ENCODE measurements around the gene RNF41.

RNF41 gene

DNA sequence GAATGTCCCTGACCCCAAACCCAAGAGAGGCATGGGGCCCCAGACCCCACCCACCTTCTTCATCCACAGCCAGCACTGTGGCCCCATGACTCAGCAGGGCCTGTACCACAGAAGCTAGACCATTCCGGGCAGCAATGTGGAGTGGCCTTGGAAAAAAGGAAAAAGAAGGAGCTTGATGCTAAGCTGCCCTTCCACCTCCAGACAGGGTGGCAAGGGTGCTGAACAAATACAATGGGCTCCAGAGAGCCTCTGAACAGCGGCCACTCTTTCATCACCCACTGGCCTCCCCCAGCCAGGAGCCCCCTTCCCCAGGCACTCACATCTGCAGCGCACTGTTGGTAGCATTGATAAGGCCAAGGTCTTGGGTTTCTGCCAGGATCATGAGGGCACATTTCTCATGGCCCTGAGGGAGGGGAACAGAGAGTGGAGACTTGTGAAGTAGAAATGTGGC, 22.0 kb upstream of the RNF41 start:
- DNase-seq (ENCODE audit: low spot score) = no peak

DNA sequence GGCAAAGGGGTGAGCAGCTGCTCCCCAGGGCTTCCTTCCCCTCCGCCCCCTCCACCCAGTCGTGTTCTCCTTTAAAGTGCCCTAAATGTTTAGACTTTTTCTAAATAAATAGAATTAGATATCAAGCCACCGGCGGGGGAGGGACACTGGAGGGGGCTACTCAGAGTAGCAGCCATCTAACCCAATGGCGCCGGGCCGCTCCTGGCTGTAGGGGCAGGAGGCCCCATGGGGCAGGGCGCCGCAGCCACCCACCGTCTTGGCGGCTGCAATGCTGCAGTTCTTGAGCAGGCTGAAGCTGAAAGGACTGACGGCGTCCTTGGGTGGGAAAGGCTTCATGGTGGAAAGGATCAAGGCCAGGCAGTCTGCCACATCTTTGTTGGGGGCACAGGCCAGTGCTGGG, 21.3 kb upstream of the RNF41 start:
- DNase-seq (ENCODE audit: low spot score) = no peak

DNA sequence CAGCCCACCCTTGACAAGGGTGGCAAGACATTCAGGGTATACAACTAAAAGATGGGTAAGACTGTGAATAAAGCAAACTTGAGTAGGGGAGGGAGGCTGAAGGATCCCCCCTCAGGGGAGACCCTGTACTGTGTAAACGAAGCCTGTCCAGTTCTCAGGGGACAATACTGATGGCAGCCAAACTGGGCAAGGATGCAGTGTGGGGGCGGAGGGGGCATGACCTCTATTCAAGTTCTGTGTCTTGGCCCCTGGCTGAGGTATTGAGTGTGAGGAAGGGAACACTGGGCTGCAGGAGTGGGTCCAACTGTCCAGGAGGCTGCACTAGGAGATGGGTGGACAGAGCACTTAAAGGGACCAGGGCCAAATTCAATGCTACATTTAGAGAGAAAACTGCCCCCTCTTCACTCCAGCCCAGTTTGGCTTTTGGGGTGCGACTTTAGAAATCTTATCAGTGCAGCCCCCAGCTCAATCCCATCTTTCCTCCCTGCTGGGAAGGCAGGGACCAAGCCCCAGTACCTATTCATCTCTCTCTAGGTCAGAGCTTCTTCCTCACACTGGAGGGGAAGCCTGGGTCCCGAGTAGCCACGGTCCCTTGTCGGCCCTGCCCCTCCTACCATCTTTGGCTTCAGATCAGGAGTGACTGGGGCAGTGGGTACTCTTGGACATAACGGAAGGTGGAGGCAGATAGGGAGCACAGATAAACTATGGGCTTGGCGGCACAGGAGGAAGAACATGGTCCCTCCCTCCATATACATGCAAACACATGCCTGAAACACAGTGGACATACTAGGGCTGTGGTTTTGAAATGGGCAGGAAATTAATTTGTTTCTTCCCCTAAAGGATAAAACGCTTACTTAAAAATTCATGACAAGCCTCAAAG, 19.9 kb upstream of the RNF41 start:
- DNase-seq (ENCODE audit: low spot score) = no peak

DNA sequence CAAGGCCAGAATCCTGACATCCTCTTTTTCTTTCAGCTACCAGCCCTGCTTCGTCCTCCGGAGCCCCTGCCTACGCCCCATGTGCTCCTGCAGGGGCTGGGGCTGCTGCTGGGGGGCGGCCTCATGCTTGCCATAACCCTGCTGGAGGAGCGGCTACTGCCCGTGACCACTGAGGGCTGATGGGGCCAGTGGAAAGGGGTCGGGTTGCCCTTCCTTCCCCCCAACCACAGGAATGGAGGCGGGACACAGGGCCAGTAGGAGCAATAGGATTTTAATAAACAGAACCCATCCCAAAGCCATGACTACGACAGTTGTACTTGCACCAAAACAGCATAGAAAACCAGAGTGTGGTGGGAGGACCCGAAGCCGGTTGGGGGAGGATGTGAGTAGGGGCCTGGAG, 15.8 kb upstream of the RNF41 start:
- DNase-seq (ENCODE audit: low spot score) = no peak

DNA sequence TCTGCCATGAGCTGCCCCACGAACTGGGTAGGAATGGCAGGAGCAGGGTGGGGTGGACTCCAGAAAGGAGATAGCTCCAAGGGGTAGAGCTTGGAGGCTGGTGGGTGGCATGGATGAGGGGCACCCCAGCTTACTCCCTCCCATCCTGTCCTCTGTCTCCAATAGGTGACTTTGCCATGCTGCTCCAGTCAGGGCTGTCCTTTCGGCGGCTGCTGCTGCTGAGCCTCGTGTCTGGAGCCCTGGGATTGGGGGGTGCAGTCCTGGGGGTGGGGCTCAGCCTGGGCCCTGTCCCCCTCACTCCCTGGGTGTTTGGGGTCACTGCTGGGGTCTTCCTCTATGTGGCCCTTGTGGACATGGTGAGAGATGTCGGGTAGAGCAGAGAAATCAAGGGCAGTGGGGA, 15.3 kb upstream of the RNF41 start:
- DNase-seq (ENCODE audit: low spot score) = no peak

- DNase-seq (ENCODE audit: low spot score) = no peak
These were observed 14.4 kb upstream of the RNF41 start for GRCh38 chr12:56236091-56236490.

GRCh38 chr12:56234746-56235436, 13.2 kb upstream of the RNF41 start:
- no peak for DNase-seq (ENCODE audit: low spot score)

DNA sequence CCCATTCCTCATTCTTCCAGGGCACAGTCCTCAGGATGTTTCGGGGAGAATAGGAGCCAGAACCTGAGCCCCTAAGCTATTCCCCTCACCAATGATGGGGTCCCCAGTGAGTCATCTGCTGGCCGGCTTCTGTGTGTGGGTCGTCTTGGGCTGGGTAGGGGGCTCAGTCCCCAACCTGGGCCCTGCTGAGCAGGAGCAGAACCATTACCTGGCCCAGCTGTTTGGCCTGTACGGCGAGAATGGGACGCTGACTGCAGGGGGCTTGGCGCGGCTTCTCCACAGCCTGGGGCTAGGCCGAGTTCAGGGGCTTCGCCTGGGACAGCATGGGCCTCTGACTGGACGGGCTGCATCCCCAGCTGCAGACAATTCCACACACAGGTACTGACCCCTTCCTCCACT, 9.5 kb upstream of the RNF41 start:
- no peak for DNase-seq (ENCODE audit: low spot score)

DNA sequence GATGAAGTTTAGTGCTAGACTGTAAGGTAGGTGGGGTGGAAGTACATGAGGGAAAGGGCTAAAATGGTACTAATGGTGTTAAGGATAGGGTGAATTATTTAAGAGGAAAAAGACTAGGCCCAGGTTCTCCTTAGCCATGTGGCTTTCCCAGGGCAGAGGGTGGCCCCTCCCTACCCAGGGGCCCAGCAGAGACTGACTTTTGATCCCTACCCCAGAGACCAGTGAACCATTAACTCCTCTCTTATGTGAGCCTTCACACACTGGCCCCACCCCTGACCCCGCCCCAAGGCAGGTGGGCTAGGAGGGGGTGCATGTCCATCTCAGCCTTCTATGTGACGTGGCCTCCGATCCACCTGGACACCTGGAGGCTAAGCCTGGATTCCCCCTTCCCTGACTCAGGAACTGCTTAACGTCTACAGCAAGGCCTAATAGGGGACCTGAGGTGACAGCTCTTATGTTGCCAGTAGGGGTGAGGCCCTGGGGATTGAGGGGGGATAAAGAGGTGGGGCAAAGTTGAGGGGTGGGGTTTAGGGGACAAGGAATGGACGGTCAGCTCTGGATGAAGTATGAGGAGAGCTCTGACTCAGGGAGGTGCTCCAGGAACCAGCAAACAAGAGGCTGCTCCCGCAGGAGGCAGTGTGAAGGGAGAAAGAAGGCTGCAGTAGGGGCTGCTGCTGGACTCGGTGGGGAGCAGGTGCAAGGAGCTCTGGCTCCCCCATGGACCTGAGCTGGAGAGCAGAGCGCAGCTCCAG, 8.9 kb upstream of the RNF41 start:
- peak; percentile 72 for DNase-seq (ENCODE audit: low spot score)

GRCh38 chr12:56229916-56230431, 8.3 kb upstream of the RNF41 start, which contains the start of gene SLC39A5:
Gene SLC39A5, plus strand, starts transcription at chr12:56230051. Its CDS starts 1,224 bp downstream, at chr12:56231275.
- DNase-seq (ENCODE audit: low spot score) = no peak

- DNase-seq (ENCODE audit: low spot score) = no peak
These were observed 7.4 kb upstream of the RNF41 start for GRCh38 chr12:56229082-56229481.

DNA sequence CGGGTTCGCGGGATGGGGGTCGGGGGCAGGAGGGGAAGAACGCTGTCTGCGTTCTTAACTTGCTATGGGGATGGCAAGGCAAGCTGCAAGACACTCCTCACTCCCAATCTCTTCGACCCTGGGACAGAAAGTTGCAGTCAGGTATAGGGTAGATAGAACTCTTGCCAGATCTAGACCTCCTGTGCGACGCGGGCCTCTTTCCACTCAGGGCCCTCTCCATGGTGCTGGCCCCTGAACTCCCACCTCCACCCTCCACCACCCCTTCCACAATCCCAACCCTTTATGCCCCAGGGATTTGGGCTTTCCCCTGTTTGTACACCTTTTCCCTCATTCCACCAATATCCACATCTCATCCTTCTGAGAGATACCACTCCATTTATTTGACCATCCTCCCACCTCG, 3.2 kb upstream of the RNF41 start:
- DNase-seq (ENCODE audit: low spot score) = no peak

DNA sequence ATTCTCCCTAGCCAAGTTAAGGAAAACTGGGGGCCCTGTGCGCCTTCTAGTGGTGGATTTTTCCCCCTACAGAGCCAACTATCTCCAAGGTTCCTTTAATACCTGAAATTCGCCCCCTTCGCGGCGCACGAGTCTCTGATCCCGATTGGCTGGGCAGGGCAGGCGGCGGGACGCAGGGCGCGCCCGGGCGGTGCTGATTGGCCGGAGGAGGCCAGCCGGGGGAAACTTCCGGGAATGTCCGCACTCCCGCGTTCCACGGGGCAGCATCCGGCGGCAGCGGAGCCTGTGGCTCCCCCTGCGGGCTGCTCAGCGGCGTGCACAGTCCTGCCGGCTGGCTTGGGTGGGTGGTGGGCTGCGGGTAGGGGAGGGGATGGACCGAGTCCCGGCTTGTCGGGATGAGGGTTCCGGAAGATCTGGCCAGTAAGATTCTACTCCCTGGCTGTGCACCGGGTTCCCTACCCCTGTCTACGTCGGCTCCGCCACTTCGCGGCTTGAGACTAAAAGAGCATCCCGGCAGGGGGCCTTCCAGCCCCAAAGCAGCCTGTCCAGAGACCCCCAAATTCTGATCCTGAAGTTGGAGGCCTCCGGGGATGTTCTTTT, 2.5 kb upstream of the RNF41 start, which contains the start of gene NABP2:
Gene NABP2 (plus strand): TSS at position 241 of the 600 bp plus-strand sequence. CDS start 515 bp downstream, outside the sequence.
- DNase-seq (ENCODE audit: low spot score) = peak; percentile 96

DNA sequence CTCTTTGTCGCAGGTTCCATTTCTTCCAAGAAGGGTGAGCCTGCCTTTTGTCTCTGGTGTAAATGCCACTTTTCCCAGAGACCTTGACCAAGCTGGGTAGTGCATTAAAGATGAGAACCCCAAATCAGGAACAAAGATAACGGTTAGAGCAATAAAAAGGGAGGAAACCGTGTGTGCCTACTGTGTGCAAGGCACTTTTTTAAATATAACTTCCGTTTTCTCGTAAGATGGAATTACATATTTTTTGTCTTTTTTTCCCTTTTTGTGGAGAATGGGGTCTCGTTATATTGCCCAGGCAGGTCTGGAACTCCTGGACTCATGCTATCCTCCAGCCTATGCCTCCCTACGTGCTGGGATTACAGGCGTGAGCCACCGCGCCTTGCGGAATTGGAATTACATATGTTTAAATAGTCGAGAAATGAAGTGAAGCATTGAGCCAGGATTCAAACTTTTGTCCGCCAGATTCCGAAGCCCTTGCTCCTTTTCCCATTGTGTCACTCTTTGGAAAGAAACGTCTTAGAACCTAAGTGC, 1.9 kb upstream of the RNF41 start:
- no peak for DNase-seq (ENCODE audit: low spot score)

DNA sequence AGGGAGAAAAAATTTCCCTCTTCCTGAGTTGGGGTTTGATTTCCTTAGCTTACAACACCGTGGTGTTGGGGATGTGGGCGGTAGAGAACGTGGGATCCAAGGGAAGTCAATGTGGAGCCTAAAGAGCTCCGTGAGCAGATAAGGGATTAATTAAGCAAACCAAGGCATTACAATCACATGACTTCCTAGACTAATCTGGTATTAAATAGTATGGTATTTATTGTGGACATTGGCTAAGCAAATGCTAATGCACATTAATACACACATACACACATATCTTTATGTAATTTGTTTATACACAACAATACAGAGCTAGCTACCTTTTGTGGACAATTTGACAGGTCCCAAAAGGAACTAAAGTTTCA, 791 bp upstream of the RNF41 start:
- no peak for DNase-seq (ENCODE audit: low spot score)

DNA sequence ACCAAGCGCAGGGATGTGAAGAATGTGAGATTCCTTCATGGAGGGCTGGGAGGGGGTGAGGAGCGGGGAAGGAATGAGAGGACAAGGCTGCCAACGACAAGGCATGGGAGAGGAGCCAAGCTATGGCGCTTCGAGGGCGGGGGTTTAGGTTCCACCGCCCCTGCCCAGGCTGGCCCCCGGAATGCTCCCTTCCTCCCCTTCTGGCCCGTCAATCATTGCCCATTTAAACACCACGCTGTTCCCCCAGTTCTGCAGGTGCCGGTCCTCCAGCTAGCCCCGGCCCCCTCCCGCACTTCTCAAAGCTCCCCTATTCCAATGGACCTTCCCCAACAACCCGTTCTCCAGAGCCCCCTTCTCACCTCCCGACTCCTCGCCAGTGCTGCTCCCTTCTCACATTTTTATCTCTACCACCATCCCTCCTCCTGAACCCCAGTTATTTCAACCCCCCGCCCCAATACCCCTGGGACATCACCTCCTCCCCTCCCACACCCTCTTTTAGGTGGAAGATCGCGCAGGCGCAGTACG, 428 bp downstream of the RNF41 start:
- DNase-seq (ENCODE audit: low spot score) = peak; percentile 36

DNA sequence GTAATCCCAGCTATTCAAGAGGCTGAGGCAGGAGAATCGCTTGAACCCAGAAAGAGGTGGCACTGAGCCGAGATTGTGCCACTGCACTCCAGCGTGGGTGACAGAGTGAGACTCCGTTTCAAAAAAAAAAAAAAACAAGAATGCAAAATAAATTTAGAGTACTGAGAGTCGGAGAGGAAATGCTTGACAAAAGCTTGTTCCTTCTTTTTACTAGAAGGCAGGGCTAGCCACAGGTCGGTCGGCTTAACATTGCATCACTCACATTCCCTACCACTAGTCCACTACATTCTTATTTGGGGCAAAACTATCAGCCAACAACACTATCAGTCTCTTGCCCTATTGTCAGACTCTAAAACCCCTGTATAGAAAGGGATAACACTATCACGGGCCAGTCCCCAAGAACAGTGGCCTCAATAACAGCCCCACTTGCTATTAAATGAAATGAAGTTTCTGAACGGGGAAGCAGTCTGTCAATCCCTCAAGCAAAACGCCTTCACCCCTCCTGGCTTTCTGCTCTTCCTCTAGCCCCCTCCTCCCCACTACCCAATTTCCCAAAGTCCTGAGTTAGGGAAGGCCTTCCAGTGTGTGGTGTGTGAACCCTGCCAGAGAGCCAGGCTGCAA, 1.0 kb downstream of the RNF41 start:
- peak; percentile 42 for DNase-seq (ENCODE audit: low spot score)

DNA sequence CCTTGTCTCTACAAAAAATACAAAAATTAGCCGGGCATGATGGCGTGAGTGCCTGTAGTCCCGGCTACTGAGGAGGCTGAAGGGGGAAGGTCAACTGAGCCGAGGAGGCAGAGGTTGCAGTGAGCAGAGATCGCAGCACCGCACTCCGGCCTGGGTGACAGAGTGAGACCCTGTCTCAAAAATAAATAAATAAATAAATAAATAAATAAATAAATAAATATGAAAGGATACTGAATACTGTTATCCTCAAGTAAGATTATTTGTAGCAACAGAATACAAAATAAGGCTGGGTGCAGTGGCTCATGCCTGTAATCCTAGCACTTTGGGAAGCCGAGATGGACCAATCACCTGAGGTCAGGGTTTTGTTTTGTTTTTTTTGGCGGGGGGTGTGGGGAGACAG, 1.9 kb downstream of the RNF41 start:
- DNase-seq (ENCODE audit: low spot score) = no peak

DNA sequence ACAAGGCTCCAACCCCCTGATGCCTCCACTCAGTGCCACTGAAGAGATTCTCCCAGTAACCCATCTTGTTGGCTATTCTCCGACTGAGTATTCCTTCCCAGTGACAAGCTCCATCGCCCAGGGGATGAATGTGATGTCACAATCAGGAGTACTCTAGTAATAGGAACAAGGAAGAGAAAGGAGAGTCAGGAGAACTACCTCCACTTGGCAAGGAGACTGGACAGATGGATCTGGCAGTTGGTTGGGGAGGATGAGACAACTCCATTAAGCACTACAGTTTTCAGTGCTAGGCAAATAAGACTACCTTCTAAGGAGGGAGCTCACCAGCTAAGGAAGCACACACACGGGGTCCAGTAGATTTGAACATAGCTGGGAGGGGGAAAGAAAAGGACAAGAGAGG, 5.3 kb downstream of the RNF41 start:
- no peak for DNase-seq (ENCODE audit: low spot score)

GRCh38 chr12:56213878-56214277, 7.8 kb downstream of the RNF41 start:
- DNase-seq (ENCODE audit: low spot score) = no peak

- DNase-seq (ENCODE audit: low spot score) = no peak
These were observed 9.4 kb downstream of the RNF41 start for GRCh38 chr12:56212361-56212760.
